K562 (cell line): ENCODE measurements around the gene GLTP. TPM values are rescaled to one million over a fixed set of nuclear protein-coding genes. Genes with fewer than 3 reads are reported as not detected.

Experiments used
- ATAC-seq: fragments of 200-7000 bp; cut with Tn5 transposase; 3 replicates; pipeline ENCODE4 v1.9.1; 2020; ENCODE audit warnings: moderate library complexity
- BruUV-seq: library from RNA; stranded (reverse); fragments of 400-500 nt; replicated peaks from 2 replicates; lab custom pipeline; 2021; lab: Mats Ljungman, UMichigan
- CTCF ChIA-PET: fragments of 300-600 bp; formaldehyde crosslinking; extraction: SDS; loops from one replicate; lab custom pipeline; 2021; ENCODE audit warnings: low intra/inter-chr PET ratio; lab: Yijun Ruan, JAX
- POLR2A ChIA-PET: fragments of 300-600, 350-650 bp; sonication (Branson Sonifier 250); formaldehyde crosslinking; extraction: SDS; loops from one replicate; lab custom pipeline; 2021; ENCODE audit warnings: antibody characterized with exemption, inconsistent platforms; lab: Yijun Ruan, JAX
- DNase-seq, 4 experiments: peaks; one replicate each; pipeline versions ENCODE4 v3.0.0 to v3.0.0-alpha.2; 2011 to 2018; ENCODE audit warnings: low spot score in 3 of 4, mixed read lengths in 3 of 4; ENCODE audit errors: extremely low read depth in 1 of 4
- FAIRE-seq: peaks from 2 replicates; lab custom pipeline; 2011; peaks lifted over from hg19 to GRCh38; lab: Jason Lieb, UNC
- H2AFZ ChIP-seq: 2 replicates; pipeline ENCODE4 v1.6.0; 2011; ENCODE audit warnings: low read depth, low read length, control low read depth, inconsistent platforms
- H3K27ac ChIP-seq: fragments of 200-600 bp; 3 replicates; pipeline ENCODE4 v1.8.0; 2011; ENCODE audit warnings: low read depth, mild to moderate bottlenecking, control low read depth, inconsistent platforms, low read length, moderate library complexity, mixed read lengths; ENCODE audit errors: extremely low read depth
- H3K27me3 ChIP-seq, 2 experiments: fragments of 300-600 bp in 1 of 2; 2 replicates in 1 of 2; 3 replicates in 1 of 2; pipeline versions ENCODE4 v1.6.0 to v1.8.0; 2011; ENCODE audit warnings: inconsistent platforms in 2 of 2, low read length in 2 of 2, mild to moderate bottlenecking in 1 of 2, mixed read lengths in 1 of 2, moderate library complexity in 1 of 2; ENCODE audit not compliant: control insufficient read depth in 2 of 2, insufficient read depth in 2 of 2
- H3K36me3 ChIP-seq: fragments of 300-600 bp; 3 replicates; pipeline ENCODE4 v1.8.0; 2011; ENCODE audit warnings: mild to moderate bottlenecking, low read length, inconsistent platforms; ENCODE audit not compliant: control insufficient read depth, insufficient read depth
- H3K4me1 ChIP-seq, 2 experiments: fragments of 200-600 bp in 1 of 2; replicated peaks in 1 of 2; 2 replicates in 1 of 2; 3 replicates in 1 of 2; pipeline versions ENCODE4 v1.5.1 to v1.8.0; 2011; ENCODE audit warnings: inconsistent platforms in 2 of 2, low read length in 2 of 2, mild to moderate bottlenecking in 1 of 2, mixed read lengths in 1 of 2, moderate library complexity in 1 of 2; ENCODE audit not compliant: control insufficient read depth in 2 of 2, insufficient read depth in 2 of 2
- H3K4me2 ChIP-seq: 2 replicates; pipeline ENCODE4 v1.6.1; 2011; ENCODE audit warnings: low read length, control low read depth, inconsistent platforms, mixed read lengths; ENCODE audit not compliant: insufficient read depth
- H3K4me3 ChIP-seq: fragments of 200-600 bp; sonication (generic), shearing (Covaris generic); 2 replicates; pipeline ENCODE4 v1.5.1; 2016; ENCODE audit warnings: control low read depth, inconsistent platforms
- H3K79me2 ChIP-seq: fragments of 200-600 bp; 3 replicates; pipeline ENCODE4 v1.8.0; 2011; ENCODE audit warnings: low read length, inconsistent platforms; ENCODE audit not compliant: control insufficient read depth, insufficient read depth
- H3K9ac ChIP-seq, 2 experiments: 2 replicates each; pipeline versions ENCODE4 v1.6.0 to v1.6.1; 2011; ENCODE audit warnings: low read depth in 2 of 2, low read length in 2 of 2, control low read depth in 1 of 2, inconsistent platforms in 1 of 2, mild to moderate bottlenecking in 1 of 2, mixed read lengths in 1 of 2; ENCODE audit not compliant: insufficient read depth in 1 of 2
- H3K9me1 ChIP-seq: one replicate; pipeline ENCODE4 v1.6.0; 2011; ENCODE audit warnings: inconsistent platforms, mild to moderate bottlenecking, low read length, moderate library complexity; ENCODE audit not compliant: control insufficient read depth, insufficient read depth
- H3K9me3 ChIP-seq: replicated peaks from 2 replicates; pipeline ENCODE4 v1.5.1; 2011; ENCODE audit warnings: low read depth, low read length, inconsistent platforms; ENCODE audit not compliant: control insufficient read depth, insufficient read depth
- H4K20me1 ChIP-seq: replicated peaks from 2 replicates; pipeline ENCODE4 v1.6.1; 2011; ENCODE audit warnings: low read length, inconsistent platforms, mixed read lengths; ENCODE audit not compliant: control insufficient read depth, insufficient read depth
- HCFC1 ChIP-seq: IDR thresholded peaks from 2 replicates; pipeline ENCODE4 v1.6.1; 2012; ENCODE audit warnings: low read depth, low read length, improper control_type of control experiment
- HDAC1 ChIP-seq, 2 experiments: fragments of 450-650 bp; IDR thresholded peaks; 2 replicates each; pipeline ENCODE4 v1.6.1; 2016 to 2017; ENCODE audit warnings: inconsistent platforms in 1 of 2, mild to moderate bottlenecking in 1 of 2, moderate library complexity in 1 of 2
- TAL1 ChIP-seq: fragments of 450-650 bp; IDR thresholded peaks from 2 replicates; pipeline ENCODE4 v1.6.1; 2016; ENCODE audit warnings: mild to moderate bottlenecking
- ZFP36 ChIP-seq: fragments of 150-350 bp; IDR thresholded peaks from 2 replicates; pipeline ENCODE4 v1.6.1; 2018; ENCODE audit warnings: low read length, low read depth; ENCODE audit not compliant: partially characterized antibody
- ZKSCAN1 ChIP-seq: fragments of 150-350 bp; IDR thresholded peaks from 2 replicates; pipeline ENCODE4 v1.6.1; 2016; ENCODE audit warnings: low read depth, low read length
- ZNF253 ChIP-seq: fragments of 250-450 bp; sonication (Bioruptor Pico); conservative IDR thresholded peaks from 2 replicates; pipeline ENCODE4 v1.6.1; 2021; ENCODE audit warnings: mild to moderate bottlenecking
- ZNF551 ChIP-seq: fragments of 250-450 bp; sonication (Bioruptor Pico); IDR thresholded peaks from 2 replicates; pipeline ENCODE4 v1.5.0; 2021; ENCODE audit warnings: mild to moderate bottlenecking, moderate library complexity
- WGBS: fragments of 100-300 bp; shearing (Covaris generic); methylation state at CpG from one replicate; pipeline ENCODE4 v1.1.6; 2016; ENCODE audit warnings: low coverage, mixed read lengths; ENCODE audit not compliant: insufficient coverage; ENCODE audit errors: missing lambda C conversion rate; 5-methylcytosine and 5-hydroxymethylcytosine counted together
- in situ Hi-C: fragments of 300-500 bp; cut with MboI; formaldehyde crosslinking; loops from 4 replicates; pipeline ENCODE4 v1.15.0; 2018; ENCODE audit warnings: inconsistent platforms, mixed read lengths
- intact Hi-C: fragments of 100-400 bp; cut with micrococcal nuclease; formaldehyde crosslinking; loops from 2 replicates; pipeline ENCODE4 v1.14.2; 2022
- polyA plus RNA-seq, 8 experiments: library from polyadenylated mRNA; depleted of rRNA in 4 of 8; stranded (reverse) in 5 of 8; unstranded in 3 of 8; fragments of >200 nt; fragmentation: Nextera tagmentation in 2 of 8; fragmentation: Illumina TruSeq in 1 of 8; extraction: Ambion mirVana in 2 of 8; extraction: Trizol in 1 of 8; gene quantifications; 2 replicates each; pipeline versions ENCODE4 v1.2.1 to v1.2.3, GENCODE V29; 2011 to 2014; ENCODE audit warnings: inconsistent platforms in 1 of 8, missing spikeins in 1 of 8
- total RNA-seq, 7 experiments: library from RNA; depleted of rRNA in 6 of 7; stranded (reverse); fragments of >200 nt in 6 of 7; fragmentation: Illumina TruSeq in 2 of 7; extraction: Trizol in 2 of 7; gene quantifications; 2 replicates each; pipeline versions ENCODE4 v1.2.1 to v1.2.3, GENCODE V29; 2011 to 2021; ENCODE audit warnings: low replicate concordance in 1 of 7

Gene GLTP
- total and polyA plus RNA-seq, 9 of the 15 experiments (the other 6 are each of a cell fraction or from before 2014, with no cell fraction given), result 4.4 to 8.3 (median 6.1) TPM

GRCh38 chr12:109831365-109831764 lies 49.0 kb downstream of the GLTP start:
- no peaks in the 10 kb centered on the region for H4K20me1 ChIP-seq
- TF ChIP-seq HDAC1 (IDR thresholded peaks at IDR 0.05) (no peak), ZFP36 (no peak), HCFC1 (no peak), TAL1 (no peak), ZNF253 (CRISPR knock-in tag) (no peak)
- ChIA-PET CTCF (no interaction called here), POLR2A (interaction anchor here (1.0 kb wide), 1 partner anchor 11 kb away, joined by 3 read pairs; no protein-coding TSS in a partner anchor)
- H3K27ac ChIP-seq, result no peak overlapping the region
- no peak overlapping the region for H3K9ac ChIP-seq
- no peak for ATAC-seq
- no peak overlapping the region for H2AFZ ChIP-seq
- H3K36me3 ChIP-seq, result no peaks in the 10 kb centered on the region
- in situ Hi-C loops, result no loop called here
- no peaks in the 10 kb centered on the region for H3K9me3 ChIP-seq
- no peak for FAIRE-seq
- BruUV-seq, result no TSS peak
- no peak overlapping the region for H3K4me2 ChIP-seq
- H3K27me3 ChIP-seq, result peaks cover 24 to 58% of the 10 kb centered on the region in 2 experiments; a peak in 4 of 5 replicates
- no peaks in the 10 kb centered on the region for H3K79me2 ChIP-seq
- DNase-seq, result no peak
- intact Hi-C loops, result no loop called here
- H3K9me1 ChIP-seq, result no peaks in the 10 kb centered on the region
- WGBS, result 0% methylated on average over 6 of the region's 6 CpGs
- H3K4me1 ChIP-seq, result peaks cover 0 to 8% of the 10 kb centered on the region in 2 experiments; a peak in 1 of 5 replicates
- H3K4me3 ChIP-seq, result no peak overlapping the region

GRCh38 chr12:109830718-109831117 lies 49.6 kb downstream of the GLTP start:
- Histone ChIP-seq H3K9me3 (no peaks in the 10 kb centered on the region), H3K9ac (no peak overlapping the region), H3K79me2 (no peaks in the 10 kb centered on the region), H3K27me3 (peaks cover 24 to 61% of the 10 kb centered on the region in 2 experiments; a peak in 4 of 5 replicates), H3K9me1 (no peaks in the 10 kb centered on the region), H4K20me1 (no peaks in the 10 kb centered on the region), H3K4me2 (no peak overlapping the region), H3K36me3 (no peaks in the 10 kb centered on the region), H3K4me1 (peaks cover 0 to 8% of the 10 kb centered on the region in 2 experiments; a peak in 1 of 5 replicates), H2AFZ (no peak overlapping the region), H3K27ac (no peak overlapping the region), H3K4me3 (no peak overlapping the region)
- ChIA-PET CTCF (no interaction called here), POLR2A (interaction anchor here (1.0 kb wide), 1 partner anchor 10 kb away, joined by 3 read pairs; no protein-coding TSS in a partner anchor)
- FAIRE-seq, result no peak
- WGBS, result 0% methylated on average over 2 of the region's 2 CpGs
- no TSS peak for BruUV-seq
- intact Hi-C loops, result no loop called here
- no peak for TF ChIP-seq ZNF551 (CRISPR knock-in tag)
- peak; percentile 93 for TF ChIP-seq ZKSCAN1
- in situ Hi-C loops, result no loop called here
- DNase-seq, result no peak
- ATAC-seq, result no peak
